ENCODE measurements around the gene CHN2. TPM values are rescaled to one million over a fixed set of nuclear protein-coding genes. Genes with fewer than 3 reads are reported as not detected.

CHN2 gene
- total RNA-seq, 1 experiment from 2014 or later = 7.7 TPM

DNA sequence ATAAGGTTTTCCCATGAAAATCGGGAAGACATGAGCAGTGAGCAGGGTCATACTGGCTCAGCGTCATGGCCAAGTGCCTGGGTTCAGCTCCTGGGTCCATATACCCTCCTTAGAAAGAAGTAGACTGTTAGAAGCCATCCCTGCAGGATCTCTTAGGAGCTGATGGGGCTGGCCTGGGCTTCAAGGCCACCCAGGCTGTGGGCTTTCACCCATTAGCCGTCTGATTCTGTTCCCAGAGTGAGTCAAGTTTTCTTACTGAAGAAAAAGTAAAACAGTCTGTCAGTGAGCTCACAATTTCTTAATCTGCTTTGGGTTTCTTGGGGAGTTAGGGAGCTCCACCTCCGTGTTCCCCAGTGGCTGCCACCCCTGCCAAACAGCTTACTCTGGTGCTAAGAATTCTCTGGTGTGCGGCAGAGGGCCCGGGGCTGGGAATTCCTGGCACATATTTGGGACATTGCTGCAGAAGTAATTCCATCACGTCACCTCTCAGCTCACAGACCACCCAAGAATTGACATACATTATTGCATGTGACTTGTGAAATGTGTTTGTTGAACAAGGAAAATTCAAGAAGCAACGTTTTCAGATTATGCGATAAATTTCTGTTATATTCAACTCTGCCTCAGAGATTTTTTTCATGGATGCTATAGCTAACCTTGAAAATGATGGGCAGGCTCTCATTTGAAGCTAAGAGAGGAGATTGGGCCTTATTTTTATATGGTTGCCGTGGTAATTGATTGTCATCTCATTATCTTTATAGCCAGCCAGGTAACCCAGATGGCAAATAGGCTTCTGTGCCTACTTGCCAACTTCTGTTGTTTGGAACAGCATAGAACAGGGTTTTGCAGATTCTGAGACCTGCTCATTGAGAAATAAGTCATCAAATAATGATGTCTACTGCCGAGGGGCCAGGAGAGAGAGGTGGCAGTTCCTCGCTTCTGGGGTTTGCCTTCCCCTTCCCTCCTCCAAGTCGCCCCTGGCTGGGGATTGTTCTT is 166.4 kb downstream of the CHN2 start:
- Histone ChIP-seq H3K4me3 (ENCODE audit: low read length) (no peak overlapping the region), H3K4me2 (ENCODE audit: low read length) (no peak overlapping the region), H3K9me2 (replicated peaks; ENCODE audit: low read length) (no peaks in the 10 kb centered on the region), H3K9me3 (ENCODE audit: low read length) (no peaks in the 10 kb centered on the region), H3K27me3 (ENCODE audit: low read length) (no peaks in the 10 kb centered on the region), H3K36me3 (ENCODE audit: low read depth, low read length) (no peaks in the 10 kb centered on the region), H4K20me1 (ENCODE audit: low read length) (no peaks in the 10 kb centered on the region), H3F3A (ENCODE audit: low read length, unreplicated experiment) (no peaks in the 10 kb centered on the region), H3K79me2 (ENCODE audit: low read length) (no peaks in the 10 kb centered on the region), H3K4me1 (ENCODE audit: insufficient read depth, low read length) (no peaks in the 10 kb centered on the region), H3K27ac (ENCODE audit: low read length) (no peak overlapping the region), H3K9ac (ENCODE audit: low read length) (no peak overlapping the region), H2AFZ (ENCODE audit: low read length) (no peak overlapping the region)
- intact Hi-C loops (cut with micrococcal nuclease) = no loop called here
- no peak for DNase-seq
- POLR2A ChIA-PET (ENCODE audit: unreplicated experiment) = no interaction called here
- no TSS peak for BruUV-seq (replicated peaks)
- CTCF ChIA-PET = no interaction called here
- ATAC-seq = no peak
- TF ChIP-seq, protein P1, sequence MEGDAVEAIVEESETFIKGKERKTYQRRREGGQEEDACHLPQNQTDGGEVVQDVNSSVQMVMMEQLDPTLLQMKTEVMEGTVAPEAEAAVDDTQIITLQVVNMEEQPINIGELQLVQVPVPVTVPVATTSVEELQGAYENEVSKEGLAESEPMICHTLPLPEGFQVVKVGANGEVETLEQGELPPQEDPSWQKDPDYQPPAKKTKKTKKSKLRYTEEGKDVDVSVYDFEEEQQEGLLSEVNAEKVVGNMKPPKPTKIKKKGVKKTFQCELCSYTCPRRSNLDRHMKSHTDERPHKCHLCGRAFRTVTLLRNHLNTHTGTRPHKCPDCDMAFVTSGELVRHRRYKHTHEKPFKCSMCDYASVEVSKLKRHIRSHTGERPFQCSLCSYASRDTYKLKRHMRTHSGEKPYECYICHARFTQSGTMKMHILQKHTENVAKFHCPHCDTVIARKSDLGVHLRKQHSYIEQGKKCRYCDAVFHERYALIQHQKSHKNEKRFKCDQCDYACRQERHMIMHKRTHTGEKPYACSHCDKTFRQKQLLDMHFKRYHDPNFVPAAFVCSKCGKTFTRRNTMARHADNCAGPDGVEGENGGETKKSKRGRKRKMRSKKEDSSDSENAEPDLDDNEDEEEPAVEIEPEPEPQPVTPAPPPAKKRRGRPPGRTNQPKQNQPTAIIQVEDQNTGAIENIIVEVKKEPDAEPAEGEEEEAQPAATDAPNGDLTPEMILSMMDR (conservative IDR thresholded peaks at IDR 0.05; ENCODE audit: low read depth, low read length) = no peak
- TF ChIP-seq EZH2phosphoT487 (IDR thresholded peaks at IDR 0.05; ENCODE audit: borderline replicate concordance, low read length) (no peak), EZH2 (IDR thresholded peaks at IDR 0.05; ENCODE audit: low read length, unreplicated experiment) (no peak)

DNA sequence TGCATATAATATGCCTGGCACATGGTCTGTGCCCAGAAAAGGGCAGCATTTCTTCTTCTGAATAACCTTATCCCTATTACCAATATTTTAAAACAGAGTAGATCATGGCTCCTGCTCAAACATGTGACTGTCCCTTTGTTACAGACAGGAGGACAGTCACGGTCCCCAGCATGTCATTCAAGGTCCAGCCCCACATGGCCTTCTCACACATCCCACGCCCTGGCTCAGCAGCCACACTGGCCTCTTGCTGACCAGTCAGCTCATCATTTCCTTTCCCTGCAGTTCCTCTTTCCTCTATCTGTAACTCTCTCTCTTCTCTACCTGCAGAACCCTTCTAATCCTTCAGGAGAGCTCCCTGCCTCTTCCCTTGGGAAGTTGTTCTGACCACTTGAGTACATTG is 167.8 kb downstream of the CHN2 start:
- DNase-seq (no peak), ATAC-seq (no peak)
- Histone ChIP-seq H3K4me3 (ENCODE audit: low read length) (no peak overlapping the region), H4K20me1 (ENCODE audit: low read length) (no peaks in the 10 kb centered on the region), H3K4me1 (ENCODE audit: insufficient read depth, low read length) (no peaks in the 10 kb centered on the region), H3K9me2 (replicated peaks; ENCODE audit: low read length) (no peaks in the 10 kb centered on the region), H3K9me3 (ENCODE audit: low read length) (no peaks in the 10 kb centered on the region), H3K79me2 (ENCODE audit: low read length) (no peaks in the 10 kb centered on the region), H3K4me2 (ENCODE audit: low read length) (no peak overlapping the region), H3K36me3 (ENCODE audit: low read depth, low read length) (no peaks in the 10 kb centered on the region), H3K27ac (ENCODE audit: low read length) (no peak overlapping the region), H3K27me3 (ENCODE audit: low read length) (no peaks in the 10 kb centered on the region), H3K9ac (ENCODE audit: low read length) (no peak overlapping the region), H3F3A (ENCODE audit: low read length, unreplicated experiment) (no peaks in the 10 kb centered on the region), H2AFZ (ENCODE audit: low read length) (no peak overlapping the region)
- POLR2A ChIA-PET (ENCODE audit: unreplicated experiment) = no interaction called here
- no TSS peak for BruUV-seq (replicated peaks)
- intact Hi-C loops (cut with micrococcal nuclease) = no loop called here
- CTCF ChIA-PET = no interaction called here
- TF ChIP-seq, protein P1 (conservative IDR thresholded peaks at IDR 0.05; ENCODE audit: low read depth, low read length) = no peak
- TF ChIP-seq EZH2phosphoT487 (IDR thresholded peaks at IDR 0.05; ENCODE audit: borderline replicate concordance, low read length) (no peak), EZH2 (IDR thresholded peaks at IDR 0.05; ENCODE audit: low read length, unreplicated experiment) (no peak)
